GM03348 (cell line): ENCODE results near the gene CCR9.

Source experiments
- DNase-seq: peaks from one replicate; pipeline ENCODE4 v3.0.0; 2012; ENCODE audit warnings: low spot score

The CCR9 gene

GRCh38 chr3:45872569-45872968 lies 13.8 kb upstream of the CCR9 start:
- no peak for DNase-seq

GRCh38 chr3:45873036-45873435 lies 13.3 kb upstream of the CCR9 start:
- DNase-seq = no peak

GRCh38 chr3:45873638-45874037 lies 12.7 kb upstream of the CCR9 start:
- no peak for DNase-seq

- no peak for DNase-seq
Observed at GRCh38 chr3:45874677-45875346, 11.5 kb upstream of the CCR9 start.

- no peak for DNase-seq
Observed at GRCh38 chr3:45878124-45878523, 8.2 kb upstream of the CCR9 start.

- DNase-seq = no peak
Observed at GRCh38 chr3:45880725-45881077, 5.6 kb upstream of the CCR9 start.

- DNase-seq = no peak
Observed at GRCh38 chr3:45881078-45882022, 5.0 kb upstream of the CCR9 start.

GRCh38 chr3:45884368-45885201 lies 1.8 kb upstream of the CCR9 start:
- DNase-seq = no peak

- no peak for DNase-seq
Observed at GRCh38 chr3:45887285-45887684, 942 bp downstream of the CCR9 start.

GRCh38 chr3:45887759-45888511 lies 1.6 kb downstream of the CCR9 start:
- DNase-seq = no peak

GRCh38 chr3:45889337-45889736 lies 3.0 kb downstream of the CCR9 start:
- no peak for DNase-seq

- DNase-seq = no peak
Observed at GRCh38 chr3:45890405-45890804, 4.1 kb downstream of the CCR9 start.

- DNase-seq = no peak
Observed at GRCh38 chr3:45892161-45892560, 5.8 kb downstream of the CCR9 start.

GRCh38 chr3:45894015-45894414 lies 7.7 kb downstream of the CCR9 start:
- no peak for DNase-seq

GRCh38 chr3:45895686-45896468 lies 9.5 kb downstream of the CCR9 start:
- no peak for DNase-seq

GRCh38 chr3:45896956-45897355 lies 10.6 kb downstream of the CCR9 start:
- no peak for DNase-seq

- DNase-seq = no peak
Observed at GRCh38 chr3:45904931-45905330, 18.6 kb downstream of the CCR9 start.

- no peak for DNase-seq
Observed at GRCh38 chr3:45905755-45906154, 19.4 kb downstream of the CCR9 start.

GRCh38 chr3:45906681-45907407 lies 20.5 kb downstream of the CCR9 start:
- DNase-seq = peak; percentile 77
